Kidney glomerular epithelial cell (primary cell): Measurements from ENCODE around the gene GPC5.
"Not testable (repeated sequence)": the region's sequence is repeated elsewhere in the genome, so short reads cannot be mapped to it uniquely, and the experiment has no call there.

Source experiments
- DNase-seq: peaks from one replicate; lab custom pipeline; 2025; lab: John Stamatoyannopoulos, UW

Gene GPC5

DNA sequence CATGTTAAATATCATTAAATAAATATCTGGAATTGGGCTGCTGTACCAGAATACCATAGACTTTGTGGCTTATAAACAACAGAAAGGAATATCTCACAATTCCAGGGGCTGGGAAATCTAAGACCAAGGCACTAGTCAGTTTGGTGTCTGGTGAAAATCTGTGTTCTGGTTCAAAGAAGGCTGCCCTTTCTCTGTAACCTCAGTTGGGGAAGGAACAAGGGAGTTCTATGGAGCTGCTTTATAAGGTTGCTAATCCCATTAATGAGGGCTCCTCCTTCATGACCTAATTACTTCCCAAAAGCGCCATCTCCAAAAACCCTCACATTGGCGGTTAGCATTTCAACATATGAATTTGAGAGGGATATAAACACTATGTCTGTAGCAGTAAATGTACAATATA lies 480.9 kb downstream of the GPC5 start:
- no peak for DNase-seq

DNA sequence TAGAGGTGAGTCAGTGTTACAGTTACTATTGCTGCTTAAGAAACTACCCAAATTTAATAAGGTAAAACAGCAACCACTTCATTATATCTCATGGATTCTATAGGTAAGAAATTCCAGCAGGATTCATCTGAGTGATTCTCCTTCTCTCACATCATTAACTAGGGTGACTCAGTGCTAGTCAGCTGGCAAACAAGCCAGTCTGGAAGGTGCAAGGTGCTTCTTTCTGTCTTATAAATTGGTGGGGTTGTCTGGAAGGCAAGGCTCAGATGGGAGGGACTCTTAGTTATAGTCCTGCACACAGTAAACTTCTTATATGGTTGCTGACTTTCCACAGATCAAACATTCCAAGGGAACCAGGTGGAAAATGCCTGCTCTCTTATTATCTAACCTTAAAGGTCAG lies 484.5 kb downstream of the GPC5 start:
- DNase-seq: peak; percentile 36

DNA sequence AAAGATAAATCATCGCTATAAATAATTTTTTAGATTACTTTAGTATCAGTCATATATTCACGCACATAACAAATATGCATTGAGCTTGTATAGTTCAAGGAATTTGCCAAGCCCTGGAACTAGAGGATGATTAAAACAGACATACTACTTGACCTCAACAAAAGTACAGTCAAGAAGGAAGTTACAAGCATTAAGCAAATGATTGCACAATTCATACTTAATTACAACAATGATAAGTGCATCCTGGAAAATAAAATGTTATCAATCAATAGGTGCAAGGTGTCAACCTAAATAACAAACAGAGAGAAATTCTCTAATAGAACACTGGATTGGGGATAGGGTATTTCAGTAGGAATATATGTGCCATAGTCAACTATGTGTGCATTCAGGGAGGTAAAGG lies 491.2 kb downstream of the GPC5 start:
- DNase-seq: no peak

DNA sequence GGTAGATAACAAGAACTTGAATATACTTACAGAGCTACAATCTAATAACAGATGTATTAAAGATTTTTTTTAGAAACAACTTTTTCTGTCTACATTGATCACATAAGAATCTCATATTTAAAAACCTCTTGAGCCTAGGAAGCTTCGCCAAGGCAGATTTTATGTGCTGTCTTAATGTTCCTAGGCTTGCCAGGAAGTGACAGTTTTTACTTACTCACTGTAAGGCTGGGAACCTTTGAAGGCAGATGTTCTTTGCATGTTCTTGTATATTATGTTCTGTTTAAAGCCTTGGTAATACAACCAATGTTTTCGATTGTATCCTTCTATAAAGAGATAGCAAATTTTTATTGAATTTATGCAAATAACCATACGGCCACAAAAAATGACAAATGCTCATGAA lies 492.7 kb downstream of the GPC5 start:
- no peak for DNase-seq

DNA sequence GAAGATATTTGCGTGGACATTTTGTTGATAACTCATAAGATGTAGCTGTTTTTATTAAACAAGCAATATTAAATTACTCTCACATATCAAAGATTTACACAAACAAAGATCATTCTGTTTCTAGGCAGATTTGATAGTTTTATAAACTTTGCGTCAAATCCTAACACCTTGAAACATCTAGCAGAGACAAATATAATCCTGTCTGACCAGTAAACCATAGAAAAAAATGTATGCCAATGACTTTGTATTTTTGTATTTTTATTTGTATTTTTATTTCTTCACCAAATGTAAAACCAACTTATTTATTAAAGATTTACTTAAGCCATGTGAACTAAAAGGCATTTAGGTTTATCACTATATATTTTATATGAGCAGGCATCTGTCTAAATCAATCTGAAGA lies 494.6 kb downstream of the GPC5 start:
- DNase-seq: no peak

DNA sequence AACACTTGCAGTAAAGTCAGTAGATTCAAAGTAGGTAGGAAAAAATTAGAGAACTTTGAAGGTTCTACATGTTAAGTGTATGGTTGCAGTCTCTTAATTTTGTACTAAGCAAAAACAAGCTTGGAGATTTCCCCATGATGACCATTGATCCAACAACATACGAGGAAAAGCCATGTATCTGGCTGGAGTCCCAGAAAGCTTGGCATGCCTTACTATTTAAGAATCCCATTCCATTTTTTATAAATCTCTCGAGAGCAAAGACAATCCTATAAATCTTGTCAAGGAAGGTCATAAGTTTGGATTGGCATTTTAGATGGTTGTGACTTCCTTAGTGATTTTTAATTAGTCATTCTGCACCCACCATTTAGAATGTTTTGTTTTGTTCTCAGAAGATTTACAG lies 495.9 kb downstream of the GPC5 start:
- DNase-seq: no peak

DNA sequence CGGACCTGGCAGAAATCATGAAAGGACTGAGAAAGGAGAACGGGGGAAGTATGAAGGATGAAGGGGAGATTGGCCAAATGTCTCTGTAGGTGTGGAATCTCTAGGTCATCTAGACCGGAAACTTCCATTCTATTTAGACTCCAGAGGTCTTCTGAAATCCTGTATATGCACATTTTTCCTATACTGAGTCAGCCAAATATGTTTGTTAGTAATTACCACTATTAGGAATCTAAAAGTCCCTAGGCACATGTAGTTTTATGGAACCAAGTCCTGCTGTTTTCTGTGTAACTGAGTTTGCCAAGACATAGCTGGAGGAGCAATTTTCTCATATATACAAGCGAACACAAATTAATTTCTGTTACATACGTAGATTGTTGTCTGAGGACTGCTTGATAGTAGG lies 498.1 kb downstream of the GPC5 start:
- no peak for DNase-seq

DNA sequence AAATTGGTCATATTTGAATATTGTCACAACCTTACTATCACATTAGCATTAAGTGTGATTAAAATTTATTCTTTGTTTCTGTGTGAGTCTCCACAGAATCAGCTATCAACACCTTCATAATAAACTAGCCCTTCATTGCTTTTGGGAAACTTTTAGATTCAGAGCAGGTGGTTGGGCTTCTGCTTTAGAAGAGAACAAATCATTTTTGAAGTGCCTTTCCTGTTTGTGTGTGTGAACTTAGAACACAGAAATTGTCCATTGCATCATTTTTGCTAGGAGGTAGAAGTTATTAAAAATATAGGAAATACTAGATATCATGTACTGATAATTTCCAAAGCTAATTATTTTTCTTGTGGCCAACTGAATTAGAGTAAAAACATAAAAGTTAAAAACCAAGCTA lies 500.6 kb downstream of the GPC5 start:
- not testable (repeated sequence) for DNase-seq

DNA sequence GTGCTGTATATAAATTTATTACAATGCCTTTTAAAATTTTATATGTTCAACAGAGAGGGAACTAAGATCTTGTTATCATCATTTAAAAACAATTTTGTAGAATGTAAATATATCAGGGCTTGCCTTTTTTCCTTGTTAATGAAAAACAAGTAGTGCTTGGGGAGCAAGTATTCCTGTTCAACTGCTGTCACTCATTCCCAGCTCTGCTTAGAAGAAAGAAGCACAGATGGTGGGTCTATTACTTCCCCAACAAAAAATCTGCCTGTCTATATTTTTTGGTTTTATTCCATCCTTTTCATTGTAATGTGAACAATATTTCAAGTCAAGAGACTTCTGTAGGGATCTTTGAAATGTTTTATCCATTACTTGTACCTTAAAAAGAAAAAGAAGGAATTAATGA lies 503.9 kb downstream of the GPC5 start:
- no peak for DNase-seq

DNA sequence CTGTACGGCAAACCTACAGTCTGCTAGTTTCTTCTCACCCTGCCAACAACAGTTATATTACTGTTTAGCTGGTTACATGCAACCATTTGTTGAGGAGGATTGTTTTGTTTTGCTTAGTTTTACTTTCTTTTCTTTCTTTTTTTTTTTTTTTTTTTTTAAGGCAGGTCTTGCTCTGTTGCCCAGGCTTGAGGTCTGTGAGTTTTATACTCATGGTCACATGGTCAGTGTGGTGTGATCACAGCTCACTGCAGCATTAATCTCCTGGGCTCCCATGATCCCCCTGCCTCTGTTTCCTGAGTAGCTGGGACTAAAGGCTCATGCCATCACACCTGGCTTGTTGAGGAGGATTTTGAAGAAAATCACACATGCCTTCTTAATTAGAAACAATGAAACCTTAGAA lies 505.6 kb downstream of the GPC5 start:
- DNase-seq: peak; percentile 19

DNA sequence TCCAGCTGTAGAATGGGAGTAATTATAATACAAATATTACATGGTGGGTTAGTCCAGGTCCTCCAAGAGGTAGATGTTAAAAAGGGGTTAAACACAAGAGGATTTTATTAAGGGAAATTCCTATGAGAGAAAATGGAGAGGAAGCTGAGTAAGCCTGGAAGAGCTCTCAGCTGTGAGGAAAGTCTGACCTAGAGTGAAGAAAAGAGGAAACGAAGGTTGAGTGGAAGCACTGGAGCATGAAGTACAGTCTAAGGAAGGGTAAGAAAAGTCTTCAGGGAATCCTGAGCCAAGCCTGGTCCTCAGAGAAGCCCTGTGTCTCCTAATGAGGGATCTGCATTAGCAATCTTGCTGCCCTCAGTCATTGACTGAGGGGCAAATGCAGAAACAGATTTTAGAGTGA lies 506.2 kb downstream of the GPC5 start:
- DNase-seq: peak; percentile 74

DNA sequence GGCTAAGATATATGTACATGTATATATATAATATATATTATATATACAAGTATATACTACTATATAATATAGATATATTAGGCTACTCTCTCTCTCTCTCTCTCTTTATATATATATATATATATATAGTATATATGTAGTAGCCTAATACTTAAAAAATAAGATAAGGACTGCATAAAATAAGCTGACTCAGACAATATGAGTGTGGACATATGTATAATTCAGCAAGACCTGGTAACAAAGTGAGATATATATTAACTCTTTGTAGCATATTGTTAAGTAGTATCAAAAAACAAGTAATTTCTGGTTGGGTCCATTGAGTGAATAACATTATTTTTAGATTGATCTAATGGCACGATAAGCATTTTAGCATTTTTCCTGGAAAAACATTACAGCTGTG lies 509.0 kb downstream of the GPC5 start:
- DNase-seq: no peak

DNA sequence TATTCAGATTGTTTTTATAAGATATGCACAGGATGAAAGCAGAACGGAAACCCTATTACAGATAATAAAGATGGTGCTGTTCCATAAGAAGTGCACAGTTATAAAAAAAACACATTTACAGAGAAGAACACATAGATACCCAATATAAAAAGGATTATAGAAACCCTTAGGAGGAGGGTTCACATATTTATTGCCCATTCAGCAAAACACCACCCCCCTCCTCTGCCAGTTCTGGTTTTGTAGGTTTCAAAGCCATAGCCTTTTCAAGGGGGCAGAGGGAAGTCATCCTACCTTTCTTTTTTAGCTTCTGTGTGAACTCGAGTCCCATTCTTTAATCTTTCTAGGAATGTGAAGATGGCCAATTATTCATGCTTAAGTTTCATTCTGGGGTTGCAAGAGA lies 511.2 kb downstream of the GPC5 start:
- DNase-seq: no peak

DNA sequence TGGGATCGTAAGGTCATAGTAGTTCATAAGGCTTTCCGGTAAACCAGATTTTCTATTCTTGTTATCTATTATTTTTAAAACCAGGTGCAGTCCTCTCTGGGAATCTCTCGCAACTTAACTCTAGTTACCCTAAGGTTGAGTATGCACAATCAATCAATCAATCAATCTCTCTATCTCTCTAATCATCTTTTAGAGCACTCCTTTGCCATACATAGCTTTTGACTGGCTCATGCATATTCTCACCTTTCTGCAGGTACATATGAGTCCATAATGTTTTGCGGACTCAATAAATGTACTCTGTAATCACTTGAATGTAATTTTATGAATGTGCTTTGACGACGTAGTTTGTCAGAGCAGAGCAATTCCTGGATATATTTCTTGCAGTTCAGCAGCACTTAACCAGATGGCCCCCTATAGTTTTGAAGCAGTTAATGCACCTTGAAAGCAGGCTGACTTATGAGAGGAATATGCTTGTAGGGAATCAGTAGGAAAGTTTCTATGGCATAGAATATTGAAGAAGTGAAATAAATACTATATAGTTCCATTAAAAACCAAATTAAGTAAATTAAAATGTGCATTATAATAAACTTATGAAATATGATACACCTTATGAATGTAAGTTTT lies 524.7 kb downstream of the GPC5 start:
- no peak for DNase-seq

DNA sequence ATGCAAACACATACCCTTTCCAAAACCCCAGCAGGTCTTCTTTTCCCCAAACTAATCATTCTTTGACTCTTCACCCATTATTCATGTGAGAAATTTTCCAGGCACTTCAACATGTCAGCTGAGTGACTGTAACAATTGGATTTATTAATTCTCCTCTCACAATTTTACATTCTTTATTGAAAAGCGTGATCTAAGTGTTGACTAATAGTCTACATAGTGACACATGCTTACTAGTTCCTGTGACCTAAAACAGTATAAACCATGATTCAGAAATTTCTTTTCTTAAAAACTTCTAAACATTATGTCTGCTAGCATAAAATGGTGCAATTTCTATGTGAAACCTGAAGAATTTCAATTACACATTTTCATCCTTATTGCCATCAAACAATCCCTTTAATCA lies 532.3 kb downstream of the GPC5 start:
- DNase-seq: no peak

DNA sequence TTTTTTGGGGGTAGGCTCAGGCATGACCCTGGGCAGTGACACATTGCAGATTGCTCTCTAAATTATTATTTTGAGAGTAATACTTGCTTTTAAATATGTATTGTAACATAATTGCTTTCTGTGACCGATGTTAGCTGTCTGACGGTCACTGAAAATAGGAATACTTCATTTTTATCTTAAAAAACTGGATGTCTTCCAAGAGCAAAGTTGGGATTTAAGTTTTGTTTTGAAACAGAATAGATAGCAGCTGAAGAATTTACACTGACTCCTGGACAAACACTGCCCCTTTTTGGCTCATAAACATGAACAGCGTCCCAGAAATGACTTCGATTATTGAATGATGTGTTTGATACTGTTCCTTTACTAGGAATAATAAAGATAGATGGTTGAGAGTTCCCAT lies 535.9 kb downstream of the GPC5 start:
- DNase-seq: no peak

DNA sequence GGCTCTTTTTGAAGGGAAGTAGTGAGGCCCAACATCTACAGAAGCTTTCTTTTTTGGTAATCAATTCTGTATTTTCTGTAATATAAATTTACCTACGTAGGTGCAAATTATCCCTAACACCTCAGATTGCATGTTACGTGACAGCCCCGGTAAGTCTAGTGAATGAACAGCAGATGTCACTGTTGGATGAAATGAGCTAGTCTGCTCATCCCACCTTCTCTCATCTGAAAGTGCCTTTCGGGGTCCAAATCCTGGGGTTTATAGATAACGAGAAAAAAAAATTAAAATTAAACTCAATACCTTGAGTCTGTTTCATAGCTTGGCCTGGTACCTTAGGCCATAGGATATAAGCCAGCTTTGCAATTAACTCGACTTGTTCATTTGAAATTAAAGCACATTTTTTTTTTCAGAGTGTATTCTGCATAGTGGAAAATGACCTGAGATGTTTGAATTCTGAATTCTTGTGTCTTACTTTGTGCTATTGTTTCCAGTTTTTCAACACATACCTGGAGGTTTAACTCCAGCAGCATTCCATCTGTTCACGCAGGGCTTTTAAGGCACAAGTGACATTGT lies 548.2 kb downstream of the GPC5 start:
- peak; percentile 22 for DNase-seq

DNA sequence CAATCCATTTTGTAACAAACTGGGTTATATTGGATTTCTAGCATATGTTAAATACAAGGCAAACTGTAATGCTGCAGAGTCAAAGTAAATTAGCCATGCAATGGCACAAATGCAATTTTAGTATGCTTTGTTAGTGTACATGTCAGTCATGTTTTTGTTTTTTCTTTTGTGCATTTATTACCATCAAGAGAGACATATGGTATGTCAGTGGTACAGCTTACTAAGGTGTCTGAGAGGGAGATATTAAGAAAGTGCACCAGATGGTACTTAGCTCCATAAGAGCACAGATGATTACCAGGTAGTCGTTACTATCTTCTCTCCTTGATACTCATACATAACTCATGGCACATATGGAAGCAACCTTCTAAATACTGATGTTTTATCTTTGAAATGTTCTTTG lies 550.3 kb downstream of the GPC5 start:
- DNase-seq: no peak

DNA sequence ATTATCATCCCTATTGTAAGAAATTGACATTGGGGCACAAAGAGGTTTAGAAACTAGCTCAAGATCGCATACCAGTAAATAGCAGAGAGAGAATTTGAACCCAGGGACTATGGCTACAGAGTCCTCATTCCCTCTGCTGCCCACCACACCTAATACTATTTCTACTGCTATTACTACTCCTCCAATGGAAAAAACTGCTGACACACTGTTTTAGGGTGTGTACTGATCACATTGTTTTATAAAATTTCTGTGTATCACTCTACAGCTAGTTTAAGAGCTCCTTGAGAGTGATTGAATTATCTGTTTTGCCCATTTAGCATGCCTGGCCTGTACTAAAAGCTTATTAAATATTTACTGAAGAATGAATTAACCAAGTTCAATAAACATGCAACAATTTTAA lies 552.4 kb downstream of the GPC5 start:
- DNase-seq: no peak

DNA sequence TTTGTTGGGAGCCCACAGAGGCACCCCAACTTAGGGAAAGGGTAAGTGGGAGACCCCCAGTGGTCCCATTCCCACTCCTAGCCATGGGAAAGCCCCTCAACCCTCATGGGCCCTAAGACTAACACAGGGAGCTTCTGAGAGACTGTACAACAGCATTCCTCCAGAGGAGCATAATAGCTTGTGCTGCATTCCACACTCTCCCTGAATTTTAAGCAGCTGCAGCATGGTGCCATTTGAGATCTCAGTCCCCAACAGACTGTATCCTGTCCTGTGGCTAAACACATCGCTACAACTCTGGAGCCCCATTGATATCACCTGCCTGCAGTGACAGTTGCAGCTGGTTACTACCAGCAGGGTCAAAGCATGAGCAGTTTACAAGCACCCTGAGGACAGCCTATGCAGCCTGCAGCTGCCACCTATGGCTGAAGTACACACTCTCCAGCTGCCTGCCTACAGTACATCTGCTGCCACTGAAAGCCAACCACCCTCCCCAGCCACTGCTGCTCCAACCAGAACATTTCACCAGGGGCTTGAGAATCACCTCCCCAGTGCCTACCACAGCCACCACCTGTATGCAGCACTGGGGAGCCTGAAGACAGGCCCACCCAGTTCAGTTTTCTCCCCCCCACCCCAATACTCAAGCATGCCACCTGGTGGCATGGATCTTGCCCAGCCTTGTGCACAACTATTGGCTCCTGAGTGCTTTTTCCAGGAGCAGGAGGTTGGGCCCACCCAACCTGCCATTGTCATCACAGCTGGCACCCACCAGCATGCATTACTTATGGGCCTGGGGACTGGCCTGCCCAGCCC lies 557.3 kb downstream of the GPC5 start:
- DNase-seq: no peak

DNA sequence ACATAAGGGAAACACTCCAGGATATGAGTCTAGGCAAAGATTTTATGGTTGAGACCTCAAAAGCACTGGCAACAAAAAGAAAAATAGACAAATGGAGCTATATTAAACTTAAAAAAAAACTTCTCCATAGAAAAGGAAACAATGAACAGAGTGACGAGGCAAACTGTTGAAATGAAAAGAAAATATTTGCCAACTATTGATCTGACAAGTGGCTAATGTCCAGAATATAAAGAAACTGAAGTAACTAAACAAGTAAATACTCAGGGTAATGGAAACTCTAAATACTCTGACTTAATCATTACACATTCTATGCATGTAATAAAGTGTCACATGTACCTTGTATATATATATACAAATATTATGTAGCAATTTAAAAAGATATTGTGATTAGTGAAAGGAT lies 562.5 kb downstream of the GPC5 start:
- no peak for DNase-seq

DNA sequence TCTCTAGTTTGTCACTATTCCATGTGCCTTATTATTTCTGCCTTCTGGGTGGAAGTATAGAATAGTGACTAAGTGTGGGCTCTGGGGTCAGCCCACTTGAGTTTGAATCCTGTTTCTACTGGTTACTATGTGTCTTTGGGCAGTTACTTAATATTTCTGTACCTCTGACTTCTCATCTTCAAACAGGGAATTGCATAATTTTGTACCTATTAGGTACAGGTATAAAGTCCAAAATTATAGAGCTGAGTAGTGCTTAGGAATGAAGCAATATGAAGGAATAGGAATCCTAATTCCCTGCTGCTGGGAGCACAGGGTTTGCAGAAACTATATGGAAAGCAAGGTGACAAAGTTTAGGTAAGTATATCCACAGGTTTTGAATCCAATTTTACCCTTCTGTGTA lies 564.5 kb downstream of the GPC5 start:
- DNase-seq: no peak

DNA sequence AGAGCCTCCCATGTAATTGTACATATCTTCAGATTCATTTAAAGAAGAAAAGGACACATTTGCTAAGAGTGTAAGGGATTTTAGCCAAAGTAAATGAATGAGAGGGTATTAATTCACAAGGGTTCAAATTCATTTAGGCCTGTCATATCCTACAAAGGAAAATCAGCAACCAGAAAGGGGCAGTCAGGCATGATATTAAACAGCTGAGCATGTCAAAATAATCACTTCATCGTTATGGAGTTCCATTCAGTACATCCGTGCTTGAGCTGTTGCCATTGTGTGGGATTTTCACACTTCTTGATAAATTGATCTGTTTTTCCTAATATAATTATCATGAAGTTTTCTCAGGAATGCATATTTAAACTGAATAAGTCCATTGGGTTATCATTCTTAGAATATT lies 567.1 kb downstream of the GPC5 start:
- DNase-seq: no peak

DNA sequence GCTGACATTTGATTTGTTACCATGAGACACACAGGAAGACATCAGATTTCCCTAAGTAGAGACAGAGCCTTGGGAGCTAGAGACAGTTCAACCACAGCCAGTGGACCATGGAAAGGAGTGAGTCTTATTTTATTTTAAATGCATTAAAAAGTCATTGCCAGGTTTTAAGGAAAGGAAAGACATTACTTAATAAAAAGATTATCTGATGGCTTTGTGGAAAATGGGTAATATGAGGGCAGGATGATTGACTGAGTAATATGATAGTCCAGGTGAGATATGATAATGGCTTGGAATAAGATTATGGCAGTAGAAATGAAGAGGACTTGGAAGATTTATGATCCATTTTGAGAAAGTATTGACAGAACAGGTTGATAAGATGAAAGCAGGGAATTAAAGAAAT lies 580.1 kb downstream of the GPC5 start:
- no peak for DNase-seq
